ENCODE measurements around the gene SV2C.

The SV2C gene

DNA sequence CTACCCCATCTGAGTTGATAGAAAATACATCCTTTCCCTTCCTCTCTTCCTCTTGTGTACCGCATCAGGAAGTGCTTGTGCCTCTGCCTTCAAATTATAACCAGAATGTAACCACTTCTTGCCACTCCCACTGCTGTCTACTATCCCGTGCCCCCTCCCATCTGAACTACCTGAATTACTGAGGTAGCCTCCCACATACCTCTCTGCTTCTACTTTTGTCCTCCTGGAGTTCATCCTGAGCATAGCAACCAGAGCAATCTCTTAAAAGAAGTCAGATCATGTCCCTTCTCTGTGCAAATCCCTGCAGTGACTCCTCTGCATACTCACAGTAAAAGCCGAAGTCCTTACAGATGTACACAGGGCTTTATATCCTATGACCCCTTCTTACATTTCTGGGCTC, 23.0 kb downstream of the SV2C start:
- no peak for DNase-seq

DNA sequence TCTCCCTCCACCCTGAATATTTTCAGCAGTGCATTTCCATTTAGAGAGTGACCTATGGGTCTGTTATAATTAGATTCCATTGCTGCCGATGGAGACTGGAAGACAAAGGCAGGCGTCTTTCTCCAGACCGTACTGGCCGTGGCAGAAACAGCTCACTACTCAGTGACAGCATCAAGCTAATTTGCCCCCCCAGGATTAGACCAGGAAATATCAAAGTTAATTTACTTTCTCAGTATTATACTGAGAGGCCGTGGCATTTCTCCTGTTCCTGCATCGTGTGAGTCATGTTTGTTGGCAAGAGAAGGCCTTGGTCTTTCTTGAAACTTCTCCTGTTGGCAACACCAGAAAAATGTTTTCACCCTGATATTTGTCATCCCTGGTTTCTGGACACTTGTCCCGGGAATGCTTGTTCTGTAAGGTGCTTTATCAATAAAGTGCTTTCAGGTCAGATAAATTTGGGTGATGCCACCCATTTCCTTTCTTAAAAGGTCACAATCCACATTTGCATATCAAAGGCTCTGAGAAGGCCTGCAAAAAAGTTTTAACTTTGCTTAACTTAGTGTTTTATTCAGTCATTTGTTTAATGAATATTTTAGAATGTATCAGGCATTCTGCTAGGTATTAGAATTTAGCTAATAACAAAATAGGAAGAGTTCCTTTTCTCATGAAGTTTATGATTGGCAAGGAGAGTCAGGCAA, 28.4 kb downstream of the SV2C start:
- DNase-seq, result no peak

DNA sequence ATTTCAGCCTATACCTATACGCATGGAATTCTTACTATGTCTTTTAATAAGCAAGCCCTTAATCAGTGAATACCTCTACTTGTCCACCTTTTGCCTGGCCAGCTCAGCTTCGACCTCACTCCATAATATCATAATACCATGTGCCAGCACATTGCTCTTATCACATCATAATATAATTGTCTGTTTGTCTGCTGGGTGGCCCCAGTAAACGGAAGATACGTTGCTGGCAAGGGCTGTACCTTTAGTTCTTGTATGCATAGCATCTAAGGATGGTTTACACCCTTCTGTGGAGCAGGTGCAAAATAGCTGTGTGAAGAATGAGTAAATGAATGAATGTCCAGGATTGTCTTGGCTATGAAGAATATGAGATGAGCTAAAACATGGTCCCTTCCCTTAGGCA, 29.9 kb downstream of the SV2C start:
- DNase-seq, result no peak

DNA sequence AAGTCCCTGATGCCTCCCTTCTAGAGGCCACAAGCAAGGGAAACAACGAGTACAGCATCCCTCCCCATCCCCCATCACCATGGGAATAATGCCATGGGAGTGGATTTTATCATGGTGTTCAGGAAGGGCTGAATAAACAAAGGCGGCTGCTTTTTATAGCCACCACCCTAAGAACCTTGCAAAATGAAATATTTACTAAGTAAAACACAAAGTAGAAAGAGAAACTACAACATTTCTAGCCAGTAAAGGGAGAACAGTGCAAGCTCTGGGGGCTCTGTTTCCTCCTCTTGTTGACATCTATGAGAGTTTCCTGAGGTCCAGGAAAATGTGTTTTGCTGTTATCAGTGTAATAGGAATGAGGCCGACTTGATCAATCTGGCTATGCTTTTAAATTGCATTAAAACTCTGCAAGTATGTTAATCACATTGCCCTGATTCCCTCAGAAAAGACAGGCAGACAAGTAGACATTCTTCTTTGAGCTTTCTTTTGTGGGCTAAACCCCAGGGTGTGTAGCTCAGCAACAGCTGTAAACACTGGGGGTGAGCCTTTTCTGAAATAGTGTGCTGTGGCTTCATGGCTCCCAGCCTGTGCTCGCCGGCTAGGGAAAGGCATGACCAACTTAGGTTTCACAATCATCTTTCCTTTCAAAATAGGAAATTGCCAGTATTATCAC, 31.1 kb downstream of the SV2C start:
- no peak for DNase-seq

DNA sequence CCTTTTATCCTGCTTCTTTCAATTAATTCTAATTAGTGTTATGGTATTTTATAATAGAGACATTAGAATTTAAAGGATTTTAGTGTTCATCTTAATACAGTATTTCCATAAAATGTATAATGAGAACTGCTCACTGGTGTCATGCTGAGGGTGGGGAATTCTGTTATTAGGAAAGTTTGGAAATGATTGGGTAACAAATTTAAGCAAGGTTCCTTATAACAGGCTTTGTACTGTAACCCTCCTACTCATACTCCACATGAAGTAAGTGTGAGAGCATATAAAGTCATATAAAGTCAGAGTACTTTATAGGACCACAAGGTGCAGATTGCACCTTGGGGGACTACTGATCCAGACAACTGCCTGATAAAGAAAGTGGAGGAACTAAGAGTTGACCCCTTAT, 42.2 kb downstream of the SV2C start:
- DNase-seq, result no peak

DNA sequence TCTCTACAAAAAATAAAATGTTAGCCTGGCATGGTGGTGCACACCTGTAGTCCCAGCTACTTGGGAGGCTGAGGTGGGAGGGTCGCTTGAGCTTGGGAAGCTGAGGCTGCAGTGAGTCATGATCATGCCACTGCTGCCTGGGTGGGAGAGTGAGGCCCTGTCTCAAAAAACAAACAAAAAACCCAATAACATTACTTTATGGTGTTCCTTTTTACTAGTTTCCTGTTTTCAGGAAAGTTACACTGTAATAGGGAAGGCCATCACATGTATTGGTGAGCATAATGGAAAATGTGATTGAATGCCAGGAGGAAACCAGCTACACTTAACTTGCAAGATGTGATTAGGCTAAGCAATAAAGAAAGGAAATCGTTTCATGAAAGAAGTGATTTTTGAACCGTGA, 42.7 kb downstream of the SV2C start:
- no peak for DNase-seq

DNA sequence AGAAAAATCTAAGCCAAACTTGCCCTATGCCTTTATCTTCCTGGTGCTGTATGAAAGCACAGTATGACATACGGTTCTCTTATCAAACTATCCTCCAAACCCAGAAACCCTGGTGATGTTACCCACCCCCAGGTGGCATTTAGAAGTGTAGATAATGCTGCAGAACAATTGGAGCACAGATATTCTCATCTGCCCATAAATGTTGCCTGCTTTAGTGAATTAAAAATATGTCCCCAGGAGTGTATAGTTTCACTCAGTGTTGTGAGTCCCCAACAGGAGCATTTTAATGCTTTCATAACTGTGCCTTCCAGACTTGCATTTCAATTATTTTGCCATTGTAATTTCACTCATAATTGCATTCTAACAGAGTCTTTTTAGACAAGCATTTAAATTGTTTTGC, 50.8 kb downstream of the SV2C start:
- no peak for DNase-seq

DNA sequence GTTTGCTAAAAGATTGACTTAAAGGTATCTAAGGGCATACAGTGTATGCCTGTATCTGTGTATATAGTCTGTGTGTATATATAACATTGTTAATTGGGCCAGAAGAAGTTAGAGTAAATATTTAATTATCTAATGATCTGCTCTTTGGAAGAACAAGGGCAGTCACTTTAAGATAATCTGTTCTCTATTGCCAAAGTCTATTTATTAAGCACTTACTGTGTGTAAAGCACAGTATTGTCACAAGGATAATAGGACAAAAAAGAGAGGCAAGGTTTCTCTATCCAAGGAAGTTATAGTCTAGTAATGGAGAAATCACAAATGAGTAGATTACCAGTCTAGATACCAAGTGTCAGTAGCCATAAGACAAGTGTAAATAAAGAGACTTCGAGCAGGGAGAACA, 51.5 kb downstream of the SV2C start:
- DNase-seq, result no peak

DNA sequence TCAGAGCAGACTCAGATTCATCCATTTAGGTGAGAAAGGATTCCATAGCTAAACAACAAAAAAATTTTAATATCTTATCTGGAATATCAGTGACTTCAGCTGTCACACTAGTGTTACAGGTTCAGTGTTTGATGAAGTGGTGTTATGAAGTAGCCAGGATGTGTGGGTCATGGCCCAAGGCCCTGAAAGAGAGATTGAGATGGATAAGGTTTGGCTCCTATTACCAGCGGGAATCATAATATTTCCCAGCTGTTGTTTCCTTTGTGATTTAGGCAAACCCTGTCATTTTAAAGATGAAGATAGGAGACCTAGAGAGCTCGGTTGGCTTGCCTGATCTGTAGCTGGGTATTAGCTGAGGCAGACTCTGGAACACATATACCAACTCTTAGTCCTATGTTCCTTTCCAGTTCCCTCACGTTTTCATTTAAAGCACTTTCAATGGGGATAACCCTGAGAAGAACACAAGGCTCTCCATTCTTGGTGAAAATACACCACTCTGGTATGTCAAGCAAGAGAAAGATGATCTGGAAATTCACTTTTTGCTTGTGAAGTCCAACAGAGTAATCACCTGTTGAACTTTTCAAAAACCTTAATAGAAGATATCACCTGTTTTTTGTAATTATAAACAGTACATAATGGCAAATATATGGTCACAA, 54.8 kb downstream of the SV2C start:
- no peak for DNase-seq

DNA sequence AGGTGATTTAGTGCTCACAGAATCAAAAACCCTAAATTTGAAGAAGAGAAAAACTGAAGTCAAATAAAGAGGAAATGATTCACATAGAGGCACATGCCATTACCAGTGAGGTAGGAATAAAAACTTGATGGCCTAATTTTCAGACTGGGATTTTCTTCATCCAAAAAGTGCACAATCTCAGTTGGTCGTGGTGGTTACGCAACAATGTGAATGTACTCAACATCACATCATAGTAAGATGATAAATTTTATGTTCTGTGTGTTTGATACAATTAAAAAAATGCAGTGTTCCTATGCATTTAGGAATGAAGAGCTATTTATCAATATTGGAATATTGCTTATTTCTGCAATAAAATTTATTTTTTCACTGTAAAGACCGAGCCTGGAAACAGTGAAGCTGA, 60.7 kb downstream of the SV2C start:
- DNase-seq, result no peak

DNA sequence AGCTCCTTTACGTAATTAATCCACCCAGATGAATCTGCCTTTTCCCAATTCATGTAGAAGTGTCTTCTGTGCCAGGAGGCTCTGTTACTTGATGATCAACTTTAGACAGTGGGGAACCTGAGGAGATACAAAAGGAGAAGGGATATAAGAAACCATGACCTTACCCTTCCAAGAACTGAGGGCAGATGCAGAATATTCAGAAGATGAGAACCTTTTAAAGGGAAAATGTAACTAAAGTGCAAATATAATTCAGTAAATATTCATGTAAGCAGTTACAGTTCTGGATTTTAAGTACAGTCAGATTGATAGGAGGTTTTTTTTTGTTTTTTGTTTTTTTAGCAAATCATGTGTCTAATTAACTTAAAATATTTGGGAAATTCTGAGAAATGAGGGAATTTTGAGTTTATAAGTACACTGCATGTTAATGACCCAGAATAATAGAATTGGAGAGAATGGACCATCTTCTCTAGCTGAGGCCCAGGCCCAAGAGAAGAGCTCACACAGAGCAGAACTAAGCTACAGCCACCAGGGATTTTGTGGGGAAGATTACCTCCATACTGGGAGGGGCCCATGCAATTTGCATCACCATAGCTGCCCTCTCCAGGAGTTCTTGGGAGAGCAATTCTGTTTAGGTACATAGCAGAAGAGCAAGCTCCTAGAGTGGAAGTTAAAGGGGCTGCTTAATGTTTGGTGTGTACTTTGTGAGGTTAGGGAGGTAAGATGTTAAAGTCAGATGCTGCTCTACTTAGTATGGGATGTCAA, 61.5 kb downstream of the SV2C start:
- DNase-seq, result no peak

DNA sequence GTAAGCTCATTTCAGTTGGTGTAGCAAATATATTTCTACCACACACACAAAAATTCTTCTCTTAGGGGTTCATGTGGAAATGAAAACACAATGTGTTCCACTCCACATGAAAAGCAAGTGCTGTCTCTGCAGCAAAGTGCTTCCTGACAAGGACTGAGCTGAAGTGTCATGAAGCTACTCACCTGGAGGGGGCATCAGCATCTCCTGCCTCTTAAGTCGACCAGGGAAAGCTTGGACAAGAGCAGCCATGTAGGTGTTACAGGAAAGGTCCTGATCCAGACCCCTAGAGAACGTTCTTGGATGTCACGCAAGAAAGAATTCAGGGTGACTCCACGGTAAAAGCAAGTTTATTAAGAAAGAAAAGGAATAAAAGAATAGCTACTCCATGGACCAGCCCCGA, 62.8 kb downstream of the SV2C start:
- peak; percentile 61 for DNase-seq

DNA sequence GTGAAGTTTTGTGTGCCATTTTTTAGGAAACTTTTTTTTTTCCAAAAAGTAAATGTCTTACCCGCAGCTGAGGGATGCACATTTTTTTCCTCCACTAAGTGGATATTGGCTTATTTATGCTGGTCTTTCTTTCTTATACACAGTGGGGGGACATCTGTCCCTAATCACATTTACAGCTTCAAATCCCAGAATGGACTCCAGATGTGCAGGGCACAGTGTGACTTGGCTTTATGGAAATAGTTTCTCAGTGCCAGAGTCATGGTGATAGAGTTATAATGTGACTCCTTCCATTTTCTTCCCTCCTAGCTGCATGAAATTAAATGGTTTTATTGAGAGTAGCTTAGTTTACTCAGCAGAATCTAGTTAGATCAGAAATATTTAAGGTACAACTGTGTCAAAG, 66.5 kb downstream of the SV2C start:
- no peak for DNase-seq

DNA sequence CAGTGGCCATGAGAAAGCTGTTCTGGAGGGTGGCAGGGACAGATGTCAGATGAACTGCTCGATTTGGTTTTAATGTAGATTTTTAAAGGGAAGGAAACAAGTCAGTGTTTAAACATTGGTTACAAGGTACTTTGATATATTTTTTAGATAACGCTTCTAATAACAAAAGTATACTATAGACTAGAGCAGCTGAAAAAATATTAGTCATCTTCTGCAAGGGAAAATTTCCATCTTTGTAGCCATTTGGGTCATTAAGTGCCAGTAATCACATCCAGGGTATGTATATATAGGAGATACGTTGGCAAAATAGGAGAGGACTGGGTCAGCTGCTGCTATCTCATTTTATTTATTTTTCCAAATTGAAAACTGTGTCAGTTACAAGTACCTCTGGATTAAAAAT, 69.0 kb downstream of the SV2C start:
- no peak for DNase-seq

DNA sequence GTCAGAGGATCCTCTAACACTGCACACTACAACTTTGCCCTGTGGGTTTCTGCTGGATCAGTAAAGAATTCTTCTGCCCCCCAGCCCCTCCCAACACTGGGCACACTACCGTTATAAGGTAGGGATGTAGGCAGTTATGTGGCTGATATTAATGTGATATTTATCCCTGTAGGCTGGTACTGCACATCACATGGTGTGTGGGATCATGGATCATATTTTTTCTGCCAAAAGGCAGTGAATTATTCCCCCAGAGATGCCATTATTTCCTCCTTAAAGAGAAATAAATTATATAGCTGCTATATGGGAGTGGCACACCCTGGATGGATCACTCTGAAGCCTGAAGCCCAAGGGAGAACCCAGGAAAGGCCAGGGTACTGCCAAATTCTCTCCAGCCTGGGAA, 69.5 kb downstream of the SV2C start:
- DNase-seq, result no peak

DNA sequence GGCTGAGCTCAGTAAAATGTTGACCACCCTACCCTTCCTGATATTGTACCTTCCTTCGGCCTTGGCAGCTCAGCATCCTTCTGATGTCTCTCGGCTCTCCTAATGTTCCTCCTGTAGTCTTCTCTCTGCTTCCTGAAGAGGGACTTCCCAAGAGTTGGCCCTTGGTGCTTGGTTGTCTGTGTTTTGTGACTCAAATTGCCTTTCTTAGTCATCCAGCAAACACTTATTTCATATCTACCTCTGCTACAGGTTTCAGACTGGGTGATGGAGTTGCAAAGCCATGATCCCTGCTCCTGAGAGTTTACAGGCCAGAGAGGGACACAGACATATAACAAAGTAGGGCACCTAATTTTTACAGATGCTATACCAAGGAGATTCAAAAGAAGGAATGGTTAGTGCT, 70.1 kb downstream of the SV2C start:
- no peak for DNase-seq

DNA sequence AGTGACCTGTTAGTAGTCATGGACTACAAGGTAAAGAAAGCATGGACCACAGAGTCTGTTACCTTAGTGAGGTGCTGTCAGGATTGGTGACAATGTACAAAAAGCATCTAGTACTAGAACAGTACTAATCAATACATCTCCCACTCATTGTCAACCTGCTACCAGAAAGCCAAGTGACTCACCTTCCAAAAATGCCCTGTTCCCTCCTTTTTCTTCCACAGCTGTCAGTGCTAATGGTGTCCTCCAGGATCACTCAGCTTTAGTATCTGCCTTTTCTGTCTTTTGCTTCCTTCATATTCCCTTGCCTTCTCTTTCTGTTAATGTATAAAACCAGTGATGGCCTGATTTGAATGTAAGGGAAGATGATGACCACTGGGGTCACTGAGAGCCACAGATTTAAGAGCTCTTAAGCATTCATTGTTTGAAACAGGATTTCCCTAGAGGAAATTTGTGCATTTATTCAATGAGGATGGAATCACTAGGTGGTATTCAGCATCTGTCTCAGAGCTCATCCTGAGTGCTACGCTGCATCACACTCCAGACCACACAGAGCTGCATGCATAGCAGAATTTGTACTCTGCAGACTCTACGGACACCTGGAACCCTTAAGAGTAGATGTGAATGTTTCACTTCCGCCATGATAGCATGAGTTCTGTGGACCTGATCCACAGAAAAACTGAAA, 71.0 kb downstream of the SV2C start:
- DNase-seq, result no peak

DNA sequence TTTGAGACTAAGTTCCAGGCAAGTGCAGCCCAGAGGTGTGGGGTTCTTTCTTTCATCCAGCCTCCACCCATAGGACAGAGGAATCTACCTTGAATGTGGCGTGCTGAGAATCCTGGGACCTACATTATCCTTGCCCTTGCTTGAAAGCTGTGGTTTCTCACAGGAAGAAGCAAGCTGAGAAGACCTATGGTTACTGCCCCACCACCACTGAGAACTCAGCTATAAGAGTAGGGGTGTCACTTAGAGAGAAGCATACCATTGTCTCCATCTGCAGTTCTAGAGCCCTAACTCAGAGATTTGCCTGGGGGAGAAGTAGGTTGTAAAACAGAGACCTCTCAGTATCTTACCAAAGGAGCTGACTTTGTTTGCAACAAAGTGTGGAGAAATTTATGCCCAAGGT, 72.4 kb downstream of the SV2C start:
- no peak for DNase-seq

DNA sequence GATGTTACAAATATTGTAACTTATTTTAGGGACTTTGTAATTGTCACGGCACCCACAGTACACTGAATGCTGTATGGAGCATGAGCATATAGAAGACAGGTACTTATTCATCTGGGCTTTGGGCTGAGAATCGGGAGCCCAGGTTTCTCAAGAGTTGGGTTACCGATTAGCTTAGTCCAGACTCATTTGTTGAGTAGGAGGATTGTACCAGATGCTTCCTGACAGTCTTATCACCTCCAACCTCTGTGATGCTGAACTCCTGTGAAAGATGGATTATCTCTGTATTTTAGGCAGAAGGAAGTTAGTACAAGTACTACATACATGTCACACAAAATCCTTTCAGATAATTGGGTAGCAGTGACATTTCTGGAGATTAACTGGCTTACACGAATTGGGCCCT, 79.2 kb downstream of the SV2C start:
- DNase-seq, result no peak

DNA sequence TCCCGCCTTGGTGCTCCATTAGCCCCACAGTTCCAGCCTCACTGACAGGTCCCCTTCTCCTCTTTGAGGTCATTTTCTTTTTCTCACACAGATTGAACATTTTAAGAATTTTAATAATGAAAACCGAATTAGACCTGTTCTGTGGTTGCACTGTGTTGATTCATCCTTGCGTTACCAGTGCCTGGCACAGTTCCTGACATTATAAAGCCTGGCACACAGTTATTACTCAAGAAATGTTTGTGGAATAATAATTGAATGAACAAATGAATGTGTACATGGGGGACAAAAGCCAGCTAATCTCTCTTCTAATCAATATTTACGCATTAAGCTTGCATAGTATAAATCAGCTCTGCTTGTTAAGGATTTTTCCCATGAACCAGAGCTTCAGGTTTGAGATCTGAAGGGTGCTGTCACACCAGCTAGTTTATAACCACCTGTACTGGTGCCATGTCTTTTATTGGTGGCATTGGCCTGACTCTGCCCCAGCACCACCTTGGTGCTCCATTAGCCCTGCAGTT, 80.0 kb downstream of the SV2C start:
- DNase-seq, result no peak

DNA sequence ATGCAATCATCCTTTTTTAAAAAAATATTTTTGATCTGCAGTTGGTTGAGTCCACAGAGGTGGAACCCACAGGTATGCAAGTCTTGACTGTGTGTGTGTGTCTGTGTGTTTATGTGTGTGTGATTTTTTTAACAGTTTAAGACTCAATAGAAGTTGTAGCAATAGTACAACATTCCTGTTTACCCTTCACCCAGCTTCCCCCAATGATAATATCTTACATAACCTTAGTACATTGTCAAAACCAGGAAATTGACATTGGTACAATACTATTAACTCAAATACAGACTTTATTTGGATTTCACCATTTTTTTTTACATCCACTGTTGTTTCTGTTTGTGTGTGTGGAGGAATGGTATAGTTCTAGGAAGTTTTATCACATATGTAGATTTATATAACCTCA, 81.8 kb downstream of the SV2C start:
- no peak for DNase-seq

DNA sequence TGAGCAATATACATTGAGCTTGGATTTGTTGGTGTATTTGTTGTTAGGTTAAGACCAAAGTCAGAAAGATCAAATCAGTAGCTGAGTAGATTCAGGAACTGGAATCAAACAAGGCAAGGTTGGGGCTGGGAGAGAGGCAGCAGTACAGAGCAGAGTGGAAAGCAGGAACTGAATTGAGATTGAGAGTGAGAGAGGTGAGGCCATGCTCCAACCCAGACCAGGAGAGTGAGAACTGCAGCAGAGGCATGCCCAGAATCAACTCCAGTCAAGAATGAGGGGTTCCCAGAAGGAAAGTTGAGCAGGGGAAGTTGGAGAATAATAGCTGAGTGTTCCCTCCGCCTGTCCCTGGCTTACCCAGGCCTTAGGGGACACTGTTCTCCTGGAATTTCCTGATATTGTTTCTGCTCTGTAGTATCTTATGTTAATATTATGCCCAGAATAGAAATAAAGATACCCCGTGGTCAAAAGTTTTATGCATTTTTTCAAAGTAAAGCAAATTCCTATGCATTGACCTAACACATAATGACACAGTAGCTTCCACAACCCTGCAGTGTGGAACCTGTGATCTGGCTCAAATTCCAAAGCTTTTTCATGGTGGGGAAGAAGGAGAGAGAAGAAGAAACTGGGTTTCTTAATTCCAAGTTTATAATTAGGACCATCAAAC, 82.7 kb downstream of the SV2C start:
- DNase-seq, result no peak

Measured in DMS53 (cell line).